Astrocyte (in vitro differentiated cells and primary cell): ENCODE measurements around the gene PLEKHO2. TPM values are rescaled to one million over a fixed set of nuclear protein-coding genes. Genes with fewer than 3 reads are reported as not detected.

Experiments used
- DNase-seq: peaks from one replicate; pipeline ENCODE4 v3.0.0-alpha.2; 2010; ENCODE audit warnings: low read depth
- FAIRE-seq: peaks from 2 replicates; lab custom pipeline; 2011; peaks lifted over from hg19 to GRCh38; lab: Jason Lieb, UNC
- H2AFZ ChIP-seq: 2 replicates; pipeline ENCODE4 v1.6.0; 2012; ENCODE audit warnings: low read depth, low read length, inconsistent platforms
- H3K27ac ChIP-seq: 2 replicates; pipeline ENCODE4 v1.5.1; 2011; ENCODE audit warnings: low read depth, low read length, inconsistent platforms
- H3K27me3 ChIP-seq: 2 replicates; pipeline ENCODE4 v1.6.0; 2011; ENCODE audit warnings: low read length, inconsistent platforms; ENCODE audit not compliant: insufficient read depth
- H3K36me3 ChIP-seq: 2 replicates; pipeline ENCODE4 v1.5.1; 2011; ENCODE audit warnings: low read length, inconsistent platforms; ENCODE audit not compliant: insufficient read depth
- H3K4me1 ChIP-seq: 2 replicates; pipeline ENCODE4 v1.5.1; 2011; ENCODE audit warnings: low read length, inconsistent platforms; ENCODE audit not compliant: insufficient read depth
- H3K4me2 ChIP-seq: 2 replicates; pipeline ENCODE4 v1.6.0; 2012; ENCODE audit warnings: low read length, inconsistent platforms
- H3K4me3 ChIP-seq: 2 replicates; pipeline ENCODE4 v1.5.1; 2011; ENCODE audit warnings: low read depth, mild to moderate bottlenecking, low read length, inconsistent platforms; ENCODE audit not compliant: insufficient read depth
- H3K79me2 ChIP-seq: 2 replicates; pipeline ENCODE4 v1.6.0; 2012; ENCODE audit warnings: mild to moderate bottlenecking, low read length, inconsistent platforms; ENCODE audit not compliant: insufficient read depth
- H3K9ac ChIP-seq: 2 replicates; pipeline ENCODE4 v1.6.0; 2012; ENCODE audit warnings: mild to moderate bottlenecking, low read length, inconsistent platforms
- H3K9me3 ChIP-seq: 2 replicates; pipeline ENCODE4 v1.5.1; 2012; ENCODE audit warnings: low read depth, mild to moderate bottlenecking, low read length, inconsistent platforms; ENCODE audit not compliant: insufficient read depth
- H4K20me1 ChIP-seq: 2 replicates; pipeline ENCODE4 v1.6.0; 2012; ENCODE audit warnings: low read length, inconsistent platforms; ENCODE audit not compliant: insufficient read depth
- H3K27ac Mint-ChIP-seq: one replicate; pipeline ENCODE4 v1.8.0; 2021; ENCODE audit warnings: mild to moderate bottlenecking, mixed read lengths; ENCODE audit not compliant: unreplicated experiment
- H3K27me3 Mint-ChIP-seq: one replicate; pipeline ENCODE4 v1.8.0; 2021; ENCODE audit warnings: low read depth, mixed read lengths; ENCODE audit not compliant: unreplicated experiment
- H3K36me3 Mint-ChIP-seq: one replicate; pipeline ENCODE4 v1.8.0; 2021; ENCODE audit warnings: low read depth, mixed read lengths; ENCODE audit not compliant: unreplicated experiment
- H3K4me1 Mint-ChIP-seq: one replicate; pipeline ENCODE4 v1.8.0; 2021; ENCODE audit warnings: low read depth, mixed read lengths; ENCODE audit not compliant: unreplicated experiment
- H3K4me3 Mint-ChIP-seq: one replicate; pipeline ENCODE4 v1.8.0; 2021; ENCODE audit warnings: mild to moderate bottlenecking, moderate library complexity, mixed read lengths; ENCODE audit not compliant: unreplicated experiment
- H3K9me3 Mint-ChIP-seq: one replicate; pipeline ENCODE4 v1.8.0; 2021; ENCODE audit warnings: mild to moderate bottlenecking, mixed read lengths; ENCODE audit not compliant: unreplicated experiment
- EZH2 ChIP-seq: IDR thresholded peaks from 2 replicates; pipeline ENCODE4 v1.6.1; 2012; ENCODE audit warnings: mild to moderate bottlenecking, low read length, inconsistent platforms; ENCODE audit not compliant: insufficient read depth
- total RNA-seq: library from RNA; stranded (reverse); gene quantifications from 2 replicates; pipeline ENCODE4 v1.2.1, GENCODE V29; 2021
- TF ChIP-seq, protein P1 (sequence below): IDR thresholded peaks from 2 replicates; pipeline ENCODE4 v1.5.1; 2011; ENCODE audit warnings: low read depth, mild to moderate bottlenecking, inconsistent platforms, low read length, moderate library complexity; ENCODE audit not compliant: insufficient read depth

The PLEKHO2 gene
- total RNA-seq, 1 donor from 2014 or later, result 11.5 TPM

DNA sequence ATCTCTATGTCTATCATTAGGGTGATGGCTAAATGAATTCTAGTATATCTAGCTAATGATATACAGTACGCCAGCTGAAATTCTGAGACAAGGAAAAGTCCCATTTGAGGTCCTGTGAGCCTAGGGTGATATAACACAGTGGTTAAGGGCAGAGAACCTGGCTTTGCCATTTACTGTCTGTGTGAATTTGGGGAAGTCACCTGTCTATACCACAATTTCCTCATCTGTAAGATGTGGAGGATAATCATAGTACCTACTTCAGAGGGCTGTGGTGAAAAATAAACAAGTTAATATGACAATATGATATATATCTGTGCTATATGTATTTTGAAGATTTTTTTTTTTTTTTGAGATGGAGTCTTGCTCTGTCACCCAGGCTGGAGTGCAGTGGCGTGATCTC is 60.2 kb downstream of the PLEKHO2 start:
- H3K79me2 ChIP-seq, result no peaks in the 10 kb centered on the region
- H3K36me3 ChIP-seq, result no peaks in the 10 kb centered on the region
- no peak overlapping the region for H3K27ac ChIP-seq
- H3K4me1 ChIP-seq, result peaks cover 14% of the 10 kb centered on the region
- H4K20me1 ChIP-seq, result no peaks in the 10 kb centered on the region
- Mint-ChIP-seq H3K27me3 (no peaks in the 10 kb centered on the region), H3K27ac (no peak overlapping the region), H3K4me1 (peaks cover 10% of the 10 kb centered on the region), H3K9me3 (peaks cover 4% of the 10 kb centered on the region), H3K36me3 (no peaks in the 10 kb centered on the region), H3K4me3 (no peak overlapping the region)
- H3K9ac ChIP-seq, result no peak overlapping the region
- DNase-seq (no peak), FAIRE-seq (no peak)
- H3K27me3 ChIP-seq, result no peaks in the 10 kb centered on the region
- peaks cover 6% of the 10 kb centered on the region for H3K9me3 ChIP-seq
- TF ChIP-seq, protein P1, sequence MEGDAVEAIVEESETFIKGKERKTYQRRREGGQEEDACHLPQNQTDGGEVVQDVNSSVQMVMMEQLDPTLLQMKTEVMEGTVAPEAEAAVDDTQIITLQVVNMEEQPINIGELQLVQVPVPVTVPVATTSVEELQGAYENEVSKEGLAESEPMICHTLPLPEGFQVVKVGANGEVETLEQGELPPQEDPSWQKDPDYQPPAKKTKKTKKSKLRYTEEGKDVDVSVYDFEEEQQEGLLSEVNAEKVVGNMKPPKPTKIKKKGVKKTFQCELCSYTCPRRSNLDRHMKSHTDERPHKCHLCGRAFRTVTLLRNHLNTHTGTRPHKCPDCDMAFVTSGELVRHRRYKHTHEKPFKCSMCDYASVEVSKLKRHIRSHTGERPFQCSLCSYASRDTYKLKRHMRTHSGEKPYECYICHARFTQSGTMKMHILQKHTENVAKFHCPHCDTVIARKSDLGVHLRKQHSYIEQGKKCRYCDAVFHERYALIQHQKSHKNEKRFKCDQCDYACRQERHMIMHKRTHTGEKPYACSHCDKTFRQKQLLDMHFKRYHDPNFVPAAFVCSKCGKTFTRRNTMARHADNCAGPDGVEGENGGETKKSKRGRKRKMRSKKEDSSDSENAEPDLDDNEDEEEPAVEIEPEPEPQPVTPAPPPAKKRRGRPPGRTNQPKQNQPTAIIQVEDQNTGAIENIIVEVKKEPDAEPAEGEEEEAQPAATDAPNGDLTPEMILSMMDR, result no peak
- TF ChIP-seq EZH2, result no peak
- no peak overlapping the region for H3K4me2 ChIP-seq
- no peak overlapping the region for H3K4me3 ChIP-seq
- H2AFZ ChIP-seq, result no peak overlapping the region

DNA sequence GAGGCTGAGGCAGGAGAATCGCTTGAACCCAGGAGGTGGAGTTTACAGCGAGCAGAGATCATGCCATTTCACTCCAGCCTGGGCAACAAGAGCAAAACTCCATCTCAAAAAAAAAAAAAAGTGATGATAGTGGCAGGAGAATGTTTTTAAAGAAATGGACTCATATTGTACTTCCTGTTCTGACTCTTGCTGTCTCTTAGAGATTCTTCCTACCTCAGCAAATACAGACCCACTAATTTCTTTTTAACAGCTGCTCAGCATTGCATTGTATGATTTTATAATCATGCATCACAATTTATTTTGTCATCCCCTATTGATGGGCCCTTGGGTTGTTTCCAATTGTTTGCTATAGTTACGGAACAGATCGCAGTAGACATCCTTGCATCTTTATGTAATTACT is 61.1 kb downstream of the PLEKHO2 start:
- H3K27ac ChIP-seq, result no peak overlapping the region
- H3K4me1 Mint-ChIP-seq, result peaks cover 4% of the 10 kb centered on the region
- no peak overlapping the region for H3K9ac ChIP-seq
- H3K27me3 Mint-ChIP-seq, result no peaks in the 10 kb centered on the region
- no peak overlapping the region for H2AFZ ChIP-seq
- H3K79me2 ChIP-seq, result no peaks in the 10 kb centered on the region
- H3K4me1 ChIP-seq, result peaks cover 5% of the 10 kb centered on the region
- no peak overlapping the region for H3K4me2 ChIP-seq
- no peak overlapping the region for H3K27ac Mint-ChIP-seq
- no peaks in the 10 kb centered on the region for H3K27me3 ChIP-seq
- no peaks in the 10 kb centered on the region for H4K20me1 ChIP-seq
- H3K4me3 Mint-ChIP-seq, result no peak overlapping the region
- peaks cover 6% of the 10 kb centered on the region for H3K9me3 ChIP-seq
- H3K36me3 ChIP-seq, result no peaks in the 10 kb centered on the region
- DNase-seq, result no peak
- peaks cover 4% of the 10 kb centered on the region for H3K9me3 Mint-ChIP-seq
- H3K4me3 ChIP-seq, result no peak overlapping the region
- TF ChIP-seq EZH2, result no peak
- TF ChIP-seq, protein P1, result no peak
- H3K36me3 Mint-ChIP-seq, result no peaks in the 10 kb centered on the region
- FAIRE-seq, result no peak

DNA sequence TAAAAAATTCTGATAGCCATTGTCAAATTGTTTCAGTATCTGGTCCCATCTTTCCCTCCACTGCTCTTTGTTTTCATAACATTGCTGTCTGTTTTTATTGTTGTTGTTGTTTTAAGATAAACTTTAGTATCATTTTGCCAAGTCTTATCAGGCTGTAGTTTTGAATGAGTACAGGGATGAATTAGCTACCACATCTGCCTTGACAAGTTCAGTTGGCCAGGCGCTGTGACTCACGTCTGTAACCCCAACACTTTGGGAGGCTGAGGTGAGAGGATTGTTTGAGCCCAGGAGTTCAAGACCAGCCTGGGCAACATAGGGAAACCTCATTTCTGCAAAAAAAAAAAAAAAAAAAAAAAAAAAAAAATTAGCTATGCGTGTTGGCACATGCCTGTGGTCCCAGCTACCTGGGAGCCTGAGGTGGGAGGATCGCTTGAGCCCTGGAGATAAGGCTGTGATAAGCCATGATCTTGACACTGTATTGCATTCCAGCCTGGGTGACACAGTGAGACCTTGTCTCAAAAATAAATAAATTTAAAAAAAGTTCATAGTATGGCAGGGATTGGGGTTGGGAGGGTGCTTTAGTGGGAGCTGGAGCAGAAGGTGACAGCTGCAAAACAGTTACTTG is 61.7 kb downstream of the PLEKHO2 start:
- TF ChIP-seq, protein P1, result no peak
- no peak for TF ChIP-seq EZH2
- no peaks in the 10 kb centered on the region for H3K27me3 ChIP-seq
- Mint-ChIP-seq H3K4me1 (no peaks in the 10 kb centered on the region), H3K27ac (no peak overlapping the region), H3K9me3 (peaks cover 4% of the 10 kb centered on the region), H3K36me3 (no peaks in the 10 kb centered on the region), H3K4me3 (no peak overlapping the region), H3K27me3 (no peaks in the 10 kb centered on the region)
- H3K79me2 ChIP-seq, result no peaks in the 10 kb centered on the region
- no peak overlapping the region for H3K4me2 ChIP-seq
- no peak overlapping the region for H3K27ac ChIP-seq
- H2AFZ ChIP-seq, result no peak overlapping the region
- peaks cover 6% of the 10 kb centered on the region for H3K9me3 ChIP-seq
- H4K20me1 ChIP-seq, result no peaks in the 10 kb centered on the region
- H3K9ac ChIP-seq, result no peak overlapping the region
- DNase-seq, result no peak
- FAIRE-seq, result no peak
- H3K36me3 ChIP-seq, result no peaks in the 10 kb centered on the region
- peaks cover 5% of the 10 kb centered on the region for H3K4me1 ChIP-seq
- H3K4me3 ChIP-seq, result no peak overlapping the region
